Fibroblast of villous mesenchyme (primary cell): Measurements from ENCODE around the gene PTRHD1. TPM values are rescaled to one million over a fixed set of nuclear protein-coding genes. Genes with fewer than 3 reads are reported as not detected.
"Not testable (repeated sequence)": the region's sequence is repeated elsewhere in the genome, so short reads cannot be mapped to it uniquely, and the experiment has no call there.

Source experiments
- DNase-seq: peaks from one replicate; pipeline ENCODE4 v3.0.0-alpha.2; 2010; ENCODE audit warnings: low read depth
- H3K4me3 ChIP-seq: 2 replicates; pipeline ENCODE4 v1.5.1; 2011; ENCODE audit warnings: low read depth, mild to moderate bottlenecking, low read length
- total RNA-seq: library from RNA; depleted of rRNA; stranded (reverse); fragments of >200 nt; gene quantifications from 2 replicates; pipeline ENCODE4 v1.2.3, GENCODE V29; 2012
- TF ChIP-seq, protein P1 (sequence below): IDR thresholded peaks from 2 replicates; pipeline ENCODE4 v1.5.1; 2012; ENCODE audit warnings: low read depth, mild to moderate bottlenecking, low read length; ENCODE audit not compliant: insufficient read depth

Gene PTRHD1
- total RNA-seq, 1 donor: 15.1 TPM

DNA sequence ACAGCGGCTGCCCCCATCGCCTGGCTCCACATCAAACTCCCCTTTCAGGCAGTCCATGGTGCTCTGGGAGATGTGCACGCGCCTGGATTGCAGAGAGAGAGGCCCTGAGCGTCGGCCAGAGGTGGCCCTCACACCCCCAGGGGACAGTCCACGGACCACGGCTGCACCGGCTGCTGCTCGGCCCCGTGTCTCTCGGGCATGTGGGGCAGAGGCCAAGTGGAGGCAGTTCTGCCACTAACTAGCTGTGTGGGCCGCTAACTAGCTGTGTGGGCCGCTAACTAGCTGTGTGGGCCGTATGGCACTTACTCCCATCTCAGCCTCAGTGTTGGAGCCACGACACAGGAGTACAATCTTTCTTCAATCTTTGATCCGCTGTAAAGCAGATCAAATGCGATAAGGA lies 45.4 kb upstream of the PTRHD1 start:
- TF ChIP-seq, protein P1, sequence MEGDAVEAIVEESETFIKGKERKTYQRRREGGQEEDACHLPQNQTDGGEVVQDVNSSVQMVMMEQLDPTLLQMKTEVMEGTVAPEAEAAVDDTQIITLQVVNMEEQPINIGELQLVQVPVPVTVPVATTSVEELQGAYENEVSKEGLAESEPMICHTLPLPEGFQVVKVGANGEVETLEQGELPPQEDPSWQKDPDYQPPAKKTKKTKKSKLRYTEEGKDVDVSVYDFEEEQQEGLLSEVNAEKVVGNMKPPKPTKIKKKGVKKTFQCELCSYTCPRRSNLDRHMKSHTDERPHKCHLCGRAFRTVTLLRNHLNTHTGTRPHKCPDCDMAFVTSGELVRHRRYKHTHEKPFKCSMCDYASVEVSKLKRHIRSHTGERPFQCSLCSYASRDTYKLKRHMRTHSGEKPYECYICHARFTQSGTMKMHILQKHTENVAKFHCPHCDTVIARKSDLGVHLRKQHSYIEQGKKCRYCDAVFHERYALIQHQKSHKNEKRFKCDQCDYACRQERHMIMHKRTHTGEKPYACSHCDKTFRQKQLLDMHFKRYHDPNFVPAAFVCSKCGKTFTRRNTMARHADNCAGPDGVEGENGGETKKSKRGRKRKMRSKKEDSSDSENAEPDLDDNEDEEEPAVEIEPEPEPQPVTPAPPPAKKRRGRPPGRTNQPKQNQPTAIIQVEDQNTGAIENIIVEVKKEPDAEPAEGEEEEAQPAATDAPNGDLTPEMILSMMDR: no peak
- no peak overlapping the region for H3K4me3 ChIP-seq
- DNase-seq: no peak

DNA sequence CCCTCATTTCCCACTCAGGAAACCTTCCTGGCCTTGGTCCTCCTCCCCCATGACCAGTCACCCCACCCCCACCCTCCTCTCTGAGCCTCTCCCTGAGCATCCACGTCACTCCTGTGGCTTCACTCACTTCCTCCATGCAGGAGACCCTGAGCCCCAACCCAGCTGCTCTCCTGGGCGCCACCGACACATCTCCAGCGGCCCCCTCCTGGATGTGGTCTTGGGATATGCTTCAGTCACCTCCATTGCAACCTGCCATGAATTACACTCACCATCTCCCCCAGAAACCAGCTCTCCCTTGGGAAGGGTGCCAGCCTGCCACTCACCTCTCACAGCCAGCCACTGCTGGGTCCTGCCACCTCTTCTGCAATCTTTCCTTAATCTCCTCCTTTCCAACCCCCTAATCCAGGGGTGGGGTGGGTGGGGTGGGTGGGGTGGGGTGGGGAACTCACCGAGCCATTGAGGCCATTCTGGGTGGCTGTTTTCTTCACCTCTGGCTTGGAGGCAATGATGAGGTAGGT lies 44.9 kb upstream of the PTRHD1 start:
- TF ChIP-seq, protein P1: no peak
- DNase-seq: no peak
- H3K4me3 ChIP-seq: no peak overlapping the region

DNA sequence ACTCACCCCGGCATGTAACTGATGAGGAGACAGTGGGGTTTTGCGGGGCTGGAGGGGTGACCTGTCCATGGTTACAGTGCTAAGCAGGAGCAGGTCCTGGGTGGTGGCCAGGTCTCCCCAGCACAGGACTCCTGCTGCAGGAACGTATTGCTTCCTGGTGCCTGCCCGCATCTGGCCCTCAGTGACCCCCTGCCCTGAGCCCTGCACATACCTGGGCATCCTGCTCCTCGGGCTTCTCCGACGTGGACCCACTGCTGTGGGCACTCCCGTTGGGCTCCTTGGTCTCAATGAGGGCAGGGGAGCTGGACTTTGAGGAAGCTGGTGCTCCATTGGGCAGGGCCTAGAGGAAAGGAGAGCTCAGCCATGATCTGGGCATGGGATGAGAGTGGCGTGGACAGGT lies 43.5 kb upstream of the PTRHD1 start:
- TF ChIP-seq, protein P1: no peak
- no peak for DNase-seq
- H3K4me3 ChIP-seq: no peak overlapping the region

DNA sequence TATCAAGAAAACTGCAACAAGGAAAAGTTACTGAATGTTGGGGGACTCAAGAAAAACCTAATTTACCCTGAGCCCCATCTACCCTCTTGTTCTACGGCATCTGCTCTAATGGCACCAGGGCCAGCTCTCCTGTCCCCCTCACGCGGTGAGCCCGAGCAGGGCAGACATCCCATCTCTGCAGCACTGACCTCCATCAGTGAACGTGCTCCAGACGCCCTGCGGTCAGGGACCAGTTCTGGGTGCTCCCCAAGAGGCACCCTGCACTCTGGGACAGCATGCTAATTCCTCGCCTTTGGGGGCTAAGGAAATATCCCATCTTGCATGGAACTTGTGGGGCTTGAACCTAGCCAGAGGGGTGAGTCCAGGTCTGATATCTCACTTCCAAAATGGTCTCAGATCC lies 43.0 kb upstream of the PTRHD1 start:
- DNase-seq: no peak
- TF ChIP-seq, protein P1: no peak
- H3K4me3 ChIP-seq: no peak overlapping the region

DNA sequence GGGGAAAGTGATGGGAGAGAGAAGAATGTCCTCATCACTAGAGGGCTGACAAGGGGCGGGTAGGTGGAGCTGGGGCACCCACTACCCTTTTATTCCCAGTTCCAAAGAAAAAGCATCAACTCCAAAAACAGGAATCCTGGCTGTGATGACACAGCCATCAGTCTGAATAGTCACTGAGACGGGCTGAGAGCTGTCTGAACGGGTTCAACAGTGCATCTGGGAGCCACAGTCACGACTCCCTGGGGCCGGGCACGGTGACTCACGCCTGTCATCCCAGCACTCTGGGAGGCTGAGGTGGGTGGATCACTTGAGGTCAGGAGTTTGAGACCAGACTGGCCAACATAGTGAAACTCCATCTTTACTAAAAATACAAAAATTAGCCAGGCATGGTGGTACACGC lies 42.2 kb upstream of the PTRHD1 start:
- H3K4me3 ChIP-seq, DNase-seq: not testable (repeated sequence)

DNA sequence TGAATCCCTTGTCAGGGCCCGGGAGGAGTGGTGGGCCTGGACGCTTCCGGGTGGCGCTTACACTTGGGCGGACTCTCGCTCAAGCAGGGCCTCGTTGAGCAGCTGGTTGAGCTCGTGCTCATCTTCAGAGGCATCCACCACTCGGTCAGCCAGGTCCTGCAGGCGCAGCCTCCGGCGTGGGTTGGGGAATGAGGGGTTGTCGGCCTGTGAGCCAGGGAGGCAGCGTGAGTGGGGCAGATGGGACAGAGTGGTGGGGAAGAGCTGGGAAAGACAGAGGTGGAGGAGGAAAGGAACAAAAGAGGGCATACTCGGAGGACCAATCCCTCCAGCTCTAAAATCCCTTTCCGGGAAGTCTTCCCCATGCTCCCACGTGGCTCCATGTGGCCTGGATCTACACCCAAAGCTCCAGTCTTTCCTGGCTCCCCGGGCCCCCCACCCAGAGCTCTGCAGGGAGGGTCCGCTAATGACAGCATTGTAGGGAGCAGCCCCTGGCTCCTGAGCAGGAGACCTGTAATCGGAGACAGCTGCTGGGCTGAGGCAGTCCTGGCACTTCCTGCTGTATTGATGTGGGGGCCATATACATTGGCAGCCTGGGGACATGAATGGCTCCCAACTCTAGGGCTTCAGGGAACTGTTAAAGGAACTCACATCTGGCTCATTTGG lies 41.7 kb upstream of the PTRHD1 start:
- DNase-seq: no peak
- H3K4me3 ChIP-seq: no peak overlapping the region
- TF ChIP-seq, protein P1: no peak

DNA sequence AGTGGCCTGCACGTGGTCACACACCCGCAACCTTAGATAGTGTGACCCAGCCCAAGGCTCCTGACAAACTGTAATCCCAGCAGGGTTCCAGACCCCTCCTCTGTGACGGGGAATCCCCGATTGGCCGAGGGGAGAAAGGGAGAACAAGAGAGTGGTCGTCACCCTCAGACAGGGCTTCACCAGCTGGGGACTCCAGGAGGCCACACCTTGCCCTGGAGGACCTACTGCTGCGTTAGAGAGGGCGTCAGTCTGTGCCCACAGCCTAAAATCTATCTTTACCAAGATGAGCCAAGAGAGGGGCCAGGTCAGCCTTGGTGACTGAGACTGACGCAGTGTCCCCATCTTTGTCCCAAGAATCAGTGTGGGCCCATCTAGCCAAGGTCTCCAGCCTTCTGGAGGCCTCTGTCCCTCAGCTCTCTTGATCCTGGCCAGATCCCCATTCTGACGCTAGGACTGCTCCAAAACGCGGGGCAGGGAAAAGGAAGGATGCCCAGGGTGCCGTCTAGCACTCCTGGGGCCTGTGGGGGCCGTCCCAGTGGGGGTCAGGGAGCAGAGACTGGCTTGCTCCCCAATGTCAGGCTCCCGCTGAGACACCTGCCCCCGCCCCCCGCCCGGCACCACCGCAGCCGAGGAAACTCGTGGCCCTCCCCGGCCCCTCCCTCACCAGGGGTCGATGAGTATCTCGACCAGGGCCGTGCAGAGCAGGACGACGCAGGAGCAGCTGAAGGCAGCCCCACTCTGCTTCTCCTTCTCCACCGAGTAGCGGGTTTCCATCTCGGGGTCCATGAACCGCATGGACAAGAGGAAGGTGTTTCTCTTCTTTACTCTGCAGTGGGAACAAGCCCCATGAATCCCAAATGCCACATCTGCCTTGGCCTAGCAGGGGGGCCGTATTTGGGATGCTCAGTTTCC lies 40.9 kb upstream of the PTRHD1 start:
- H3K4me3 ChIP-seq: no peak overlapping the region
- DNase-seq: no peak
- TF ChIP-seq, protein P1: no peak
